ENCODE measurements around the gene COL9A1.

GRCh38 chr6:70168681-70169377, 134.1 kb downstream of the COL9A1 start:
- TF ChIP-seq CTCF (IDR thresholded peaks at IDR 0.05) = no peak
- TF ChIP-seq POLR2A (IDR thresholded peaks at IDR 0.05; ENCODE audit: low read depth) = no peak
